Lung (tissue), 16 donors: Measurements from ENCODE around the gene RUFY4. TPM values are rescaled to one million over a fixed set of nuclear protein-coding genes. Genes with fewer than 3 reads are reported as not detected.
"Not testable (repeated sequence)": the region's sequence is repeated elsewhere in the genome, so short reads cannot be mapped to it uniquely, and the experiment has no call there.

Experiments used
- ATAC-seq: fragments of 200-7000 bp; cut with Tn5 transposase; one replicate; pipeline ENCODE4 v1.9.1; 2020; ENCODE audit warnings: moderate number of reproducible peaks; ENCODE audit not compliant: insufficient read depth, low FRiP score
- DNase-seq, 3 donors: peaks; one replicate each; pipeline ENCODE4 v3.0.0-alpha.2; 2013 to 2017
- H3K27ac ChIP-seq, 2 donors: one replicate each; pipeline ENCODE4 v1.5.1; 2013; ENCODE audit warnings: mild to moderate bottlenecking in 2 of 2, moderate library complexity in 2 of 2, control low read depth in 1 of 2, inconsistent platforms in 1 of 2, low read depth in 1 of 2, low read length in 1 of 2
- H3K27me3 ChIP-seq, 3 donors: one replicate each; pipeline ENCODE4 v1.5.1; 2013; ENCODE audit warnings: low read length in 2 of 3; ENCODE audit not compliant: control insufficient read depth in 3 of 3, insufficient read depth in 3 of 3
- H3K36me3 ChIP-seq, 4 donors: one replicate each; pipeline ENCODE4 v1.5.1; 2013; ENCODE audit warnings: low read length in 4 of 4, mild to moderate bottlenecking in 1 of 4, moderate library complexity in 1 of 4; ENCODE audit not compliant: control insufficient read depth in 4 of 4, insufficient read depth in 4 of 4
- H3K4me1 ChIP-seq, 5 donors: one replicate each; pipeline ENCODE4 v1.5.1; 2013; ENCODE audit warnings: low read length in 5 of 5, mild to moderate bottlenecking in 2 of 5, moderate library complexity in 1 of 5; ENCODE audit not compliant: control insufficient read depth in 5 of 5, insufficient read depth in 5 of 5
- H3K4me3 ChIP-seq: one replicate; pipeline ENCODE4 v1.5.1; 2013; ENCODE audit warnings: mild to moderate bottlenecking, control low read depth, moderate library complexity
- H3K9ac ChIP-seq, 2 donors: one replicate each; pipeline ENCODE4 v1.5.1; 2013; ENCODE audit warnings: low read length in 2 of 2, control low read depth in 1 of 2; ENCODE audit not compliant: insufficient read depth in 1 of 2
- H3K9me3 ChIP-seq, 4 donors: one replicate each; pipeline ENCODE4 v1.5.1; 2013; ENCODE audit warnings: low read length in 3 of 4, mild to moderate bottlenecking in 1 of 4, moderate library complexity in 1 of 4; ENCODE audit not compliant: control insufficient read depth in 4 of 4, insufficient read depth in 3 of 4
- WGBS, 2 donors: extraction: QIAGEN DNeasy Blood & Tissue Kit; methylation state at CpG; one replicate each; pipeline ENCODE4 v1.1.7; 2013; 5-methylcytosine and 5-hydroxymethylcytosine counted together
- long read RNA-seq, 5 donors: transcript quantifications; one replicate each; lab custom pipeline, GENCODE V29; 2026
- polyA plus RNA-seq, 2 donors: library from polyadenylated mRNA; stranded (reverse); fragments of 200-250 nt; gene quantifications; one replicate each; pipeline ENCODE4 v1.2.1, GENCODE V29; 2013
- total RNA-seq, 2 donors: library from RNA; depleted of rRNA in 1 of 2; stranded (reverse); fragments of >200 nt in 1 of 2; gene quantifications; one replicate each; pipeline ENCODE4 v1.2.1, GENCODE V29; 2014 to 2021
- TF ChIP-seq, protein P1 (sequence below): IDR thresholded peaks from 2 replicates; pipeline ENCODE4 v1.5.1; 2012; ENCODE audit warnings: mild to moderate bottlenecking; ENCODE audit errors: control extremely low read depth, extremely low read depth
- donor health status: control.
- donor health status: control.
- donor health status: Bipolar disorder and iron deficiency.
- donor health status: healthy.
- donor health status: DM: yes; HTN: yes; CAD: no.

RUFY4 gene, protein sequence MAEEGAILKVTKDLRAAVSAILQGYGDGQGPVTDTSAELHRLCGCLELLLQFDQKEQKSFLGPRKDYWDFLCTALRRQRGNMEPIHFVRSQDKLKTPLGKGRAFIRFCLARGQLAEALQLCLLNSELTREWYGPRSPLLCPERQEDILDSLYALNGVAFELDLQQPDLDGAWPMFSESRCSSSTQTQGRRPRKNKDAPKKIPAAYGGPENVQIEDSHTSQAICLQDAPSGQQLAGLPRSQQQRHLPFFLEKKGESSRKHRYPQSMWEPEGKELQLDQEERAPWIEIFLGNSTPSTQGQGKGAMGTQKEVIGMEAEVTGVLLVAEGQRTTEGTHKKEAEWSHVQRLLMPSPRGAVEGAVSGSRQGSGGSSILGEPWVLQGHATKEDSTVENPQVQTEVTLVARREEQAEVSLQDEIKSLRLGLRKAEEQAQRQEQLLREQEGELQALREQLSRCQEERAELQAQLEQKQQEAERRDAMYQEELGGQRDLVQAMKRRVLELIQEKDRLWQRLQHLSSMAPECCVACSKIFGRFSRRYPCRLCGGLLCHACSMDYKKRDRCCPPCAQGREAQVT
- under 1 TPM; 0.15 to 0.31 TPM for total RNA-seq
- under 1 TPM; 0.43 to 0.57 TPM for polyA plus RNA-seq
- long read RNA-seq, donor 1: 0 reads
- long read RNA-seq, donor 2: 0 reads
- long read RNA-seq, donor 3: 0 reads
- long read RNA-seq, donor 4: 0 reads
- long read RNA-seq, donor 5: 0 reads

DNA sequence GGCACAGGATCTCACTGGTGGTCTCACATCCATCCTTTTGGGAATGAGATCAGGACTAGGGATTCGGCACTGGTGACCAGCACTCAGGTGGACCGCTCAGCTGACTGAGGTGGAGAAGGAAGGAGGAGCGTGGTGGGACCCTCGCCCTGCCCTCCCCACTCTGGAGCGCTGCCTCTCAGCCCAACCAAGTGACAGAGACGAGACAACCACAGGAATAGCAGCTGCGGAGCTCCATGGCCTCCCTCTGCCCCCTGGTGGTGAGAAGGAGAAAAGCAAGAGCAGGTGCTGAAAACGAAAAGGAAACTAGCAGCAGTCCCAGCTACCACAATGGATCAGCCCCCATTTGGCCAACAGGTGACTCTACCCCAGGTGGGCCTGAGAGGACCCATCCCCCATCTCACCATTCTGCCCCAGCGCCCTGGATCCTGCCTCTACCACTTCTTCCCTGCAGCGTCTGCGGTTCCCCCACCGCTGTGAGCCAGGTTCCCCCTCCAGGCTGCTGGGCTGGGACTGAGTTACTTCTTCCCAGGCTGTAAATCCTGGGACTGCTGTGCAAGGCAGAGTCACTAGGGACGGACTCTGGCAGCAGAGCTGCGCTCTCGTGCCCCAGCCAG is at the start of gene RUFY4:
Gene RUFY4 (plus strand): TSS at position 533 of the 614 bp plus-strand sequence. CDS start 1,353 bp downstream, outside the sequence.
- not testable (repeated sequence) for H3K9me3 ChIP-seq, H3K4me3 ChIP-seq, H3K27ac ChIP-seq, H3K4me1 ChIP-seq, H3K9ac ChIP-seq, H3K27me3 ChIP-seq, H3K36me3 ChIP-seq
- TF ChIP-seq, protein P1, sequence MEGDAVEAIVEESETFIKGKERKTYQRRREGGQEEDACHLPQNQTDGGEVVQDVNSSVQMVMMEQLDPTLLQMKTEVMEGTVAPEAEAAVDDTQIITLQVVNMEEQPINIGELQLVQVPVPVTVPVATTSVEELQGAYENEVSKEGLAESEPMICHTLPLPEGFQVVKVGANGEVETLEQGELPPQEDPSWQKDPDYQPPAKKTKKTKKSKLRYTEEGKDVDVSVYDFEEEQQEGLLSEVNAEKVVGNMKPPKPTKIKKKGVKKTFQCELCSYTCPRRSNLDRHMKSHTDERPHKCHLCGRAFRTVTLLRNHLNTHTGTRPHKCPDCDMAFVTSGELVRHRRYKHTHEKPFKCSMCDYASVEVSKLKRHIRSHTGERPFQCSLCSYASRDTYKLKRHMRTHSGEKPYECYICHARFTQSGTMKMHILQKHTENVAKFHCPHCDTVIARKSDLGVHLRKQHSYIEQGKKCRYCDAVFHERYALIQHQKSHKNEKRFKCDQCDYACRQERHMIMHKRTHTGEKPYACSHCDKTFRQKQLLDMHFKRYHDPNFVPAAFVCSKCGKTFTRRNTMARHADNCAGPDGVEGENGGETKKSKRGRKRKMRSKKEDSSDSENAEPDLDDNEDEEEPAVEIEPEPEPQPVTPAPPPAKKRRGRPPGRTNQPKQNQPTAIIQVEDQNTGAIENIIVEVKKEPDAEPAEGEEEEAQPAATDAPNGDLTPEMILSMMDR: peak; percentile 70
- ATAC-seq (peak; percentile 83), DNase-seq (peak; percentile 66 to 74 (median 73))
- WGBS, 2 donors: 6 to 7% methylated on average over 14 to 15 of the region's 15 CpGs

DNA sequence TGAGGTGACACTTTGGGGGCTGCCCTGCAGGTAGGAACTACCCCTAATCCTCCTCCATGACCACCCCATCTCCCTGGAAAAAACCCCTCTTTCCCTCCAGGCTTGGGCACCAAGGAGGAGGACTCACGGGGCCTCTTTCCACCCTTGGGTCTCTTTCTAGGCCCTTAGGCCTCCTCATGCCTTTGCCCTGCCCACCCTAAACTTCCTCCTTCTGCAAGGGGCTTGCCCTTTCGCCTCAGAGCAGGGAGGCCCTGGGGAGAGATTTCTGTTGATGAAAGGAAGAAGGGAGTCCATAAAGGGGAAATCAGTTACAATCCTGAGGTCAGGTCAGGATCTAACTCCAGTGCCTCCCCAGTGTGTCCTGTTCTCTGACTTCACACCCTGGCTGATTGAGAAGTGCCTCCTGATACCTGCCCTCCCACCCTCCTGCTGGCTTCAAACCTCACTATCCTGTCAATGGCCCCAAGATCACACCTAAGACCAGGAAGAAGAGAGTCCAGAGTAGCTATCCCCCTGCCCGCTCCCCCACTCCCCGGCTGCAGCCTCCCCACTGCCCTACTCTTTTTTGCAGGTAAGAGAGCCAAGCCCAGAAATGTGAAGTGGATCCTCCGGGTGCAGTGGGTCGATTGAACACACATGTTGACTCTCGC is 49.5 kb upstream of the RUFY4 start:
- no peaks in the 10 kb centered on the region for H3K36me3 ChIP-seq
- H3K4me3 ChIP-seq: no peak overlapping the region
- H3K4me1 ChIP-seq: peaks cover 0 to 27% (median 9%) of the 10 kb centered on the region in 5 donors
- DNase-seq (no peak), ATAC-seq (no peak)
- no peaks in the 10 kb centered on the region for H3K27me3 ChIP-seq
- TF ChIP-seq, protein P1: no peak
- no peaks in the 10 kb centered on the region for H3K9me3 ChIP-seq
- H3K9ac ChIP-seq: no peak overlapping the region
- 63 to 78% methylated on average over 7 of the region's 7 CpGs for WGBS, 2 donors
- no peak overlapping the region for H3K27ac ChIP-seq

DNA sequence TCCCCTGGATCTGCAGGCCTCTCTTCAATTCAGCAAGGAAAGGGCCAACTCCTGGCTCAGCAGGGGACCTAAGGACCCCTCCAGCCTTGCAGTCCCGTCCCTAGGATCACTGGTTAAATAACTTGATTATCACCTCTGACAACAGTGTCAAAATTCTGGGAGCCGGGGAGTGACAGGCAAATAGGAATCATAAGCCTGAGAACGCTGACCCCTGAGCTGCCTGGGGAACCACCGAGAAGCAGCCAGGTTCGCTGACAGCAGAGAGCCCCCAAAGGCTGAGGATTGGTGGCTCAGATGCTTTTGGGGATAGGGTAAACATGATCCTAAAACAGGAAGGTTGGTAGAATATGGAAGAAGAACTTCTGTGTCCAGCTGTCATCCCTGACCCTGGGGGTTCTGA is 48.8 kb upstream of the RUFY4 start:
- no peak for DNase-seq
- no peaks in the 10 kb centered on the region for H3K27me3 ChIP-seq
- H3K27ac ChIP-seq: no peak overlapping the region
- 93 to 96% methylated on average over 5 of the region's 5 CpGs for WGBS, 2 donors
- peaks cover 0 to 20% (median 7%) of the 10 kb centered on the region in 5 donors for H3K4me1 ChIP-seq
- no peak overlapping the region for H3K9ac ChIP-seq
- H3K36me3 ChIP-seq: no peaks in the 10 kb centered on the region
- TF ChIP-seq, protein P1: no peak
- no peaks in the 10 kb centered on the region for H3K9me3 ChIP-seq
- no peak overlapping the region for H3K4me3 ChIP-seq
- ATAC-seq: no peak
